Natural killer cell (primary cell): ENCODE results near the gene ABHD5. TPM values are rescaled to one million over a fixed set of nuclear protein-coding genes. Genes with fewer than 3 reads are reported as not detected.

Experiments
- ATAC-seq, 3 donors: fragments of 150-1000 bp in 2 of 3; fragments of 200-7000 bp in 1 of 3; cut with Tn5 transposase; 1 replicate in 1 of 3; 2 replicates in 2 of 3; pipeline ENCODE4 v1.10.0; 2021; ENCODE audit warnings: mild to moderate bottlenecking in 2 of 3, moderate library complexity in 2 of 3
- DNase-seq, 2 donors: peaks; one replicate each; pipeline versions ENCODE4 v3.0.0 to v3.0.0-alpha.2; 2013 to 2021; ENCODE audit warnings: mixed read lengths in 1 of 2
- H3K27ac ChIP-seq: one replicate; pipeline ENCODE4 v1.5.1; 2013; ENCODE audit warnings: mild to moderate bottlenecking, low read length
- H3K27me3 ChIP-seq: one replicate; pipeline ENCODE4 v1.6.1; 2013; ENCODE audit warnings: low read length; ENCODE audit not compliant: control insufficient read depth, insufficient read depth
- H3K36me3 ChIP-seq: one replicate; pipeline ENCODE4 v1.6.1; 2013; ENCODE audit warnings: low read length; ENCODE audit not compliant: control insufficient read depth, insufficient read depth
- H3K4me1 ChIP-seq: one replicate; pipeline ENCODE4 v1.6.1; 2013; ENCODE audit warnings: low read length; ENCODE audit not compliant: control insufficient read depth, insufficient read depth
- H3K4me3 ChIP-seq: one replicate; pipeline ENCODE4 v1.5.1; 2013; ENCODE audit warnings: low read length
- H3K9me3 ChIP-seq: one replicate; pipeline ENCODE4 v1.6.1; 2013; ENCODE audit warnings: low read length; ENCODE audit not compliant: control insufficient read depth, insufficient read depth
- H3K27ac Mint-ChIP-seq, 2 donors: one replicate each; pipeline ENCODE4 v1.8.0; 2022; ENCODE audit warnings: mild to moderate bottlenecking in 2 of 2, mixed read lengths in 2 of 2, moderate library complexity in 1 of 2
- H3K27me3 Mint-ChIP-seq, 2 donors: one replicate each; pipeline ENCODE4 v1.8.0; 2022; ENCODE audit warnings: low read depth in 2 of 2, mixed read lengths in 2 of 2
- H3K36me3 Mint-ChIP-seq: one replicate; pipeline ENCODE4 v1.8.0; 2022; ENCODE audit warnings: mixed read lengths
- H3K4me1 Mint-ChIP-seq, 2 donors: one replicate each; pipeline ENCODE4 v1.8.0; 2022; ENCODE audit warnings: mixed read lengths in 2 of 2
- H3K4me3 Mint-ChIP-seq: one replicate; pipeline ENCODE4 v1.8.0; 2022; ENCODE audit warnings: mild to moderate bottlenecking, moderate library complexity, mixed read lengths
- H3K9me3 Mint-ChIP-seq, 2 donors: one replicate each; pipeline ENCODE4 v1.8.0; 2022; ENCODE audit warnings: mixed read lengths in 2 of 2
- WGBS: methylation state at CpG from one replicate; pipeline ENCODE4 v1.1.7; 2013; ENCODE audit warnings: missing lambda C conversion rate; ENCODE audit not compliant: insufficient coverage; 5-methylcytosine and 5-hydroxymethylcytosine counted together
- intact Hi-C: fragments of 100-400 bp; cut with micrococcal nuclease; formaldehyde crosslinking; loops from one replicate; pipeline ENCODE4 v1.14.2; 2022
- total RNA-seq, 4 donors: library from RNA; stranded (reverse); fragments of 120-200 nt in 1 of 4; gene quantifications; one replicate each; pipeline versions ENCODE4 v1.2.3 to v1.2.4, GENCODE V29; 2013 to 2022
- TF ChIP-seq, protein P1 (sequence below): fragments of 200-600 bp; IDR thresholded peaks from one replicate; pipeline ENCODE4 v1.8.0; 2022; ENCODE audit warnings: antibody characterized with exemption

ABHD5 gene
- total RNA-seq, 3 donors from 2014 or later (not counting 1 experiment from before 2014, with no cell fraction given) = 14.1 to 58.6 (median 16.6) TPM

DNA sequence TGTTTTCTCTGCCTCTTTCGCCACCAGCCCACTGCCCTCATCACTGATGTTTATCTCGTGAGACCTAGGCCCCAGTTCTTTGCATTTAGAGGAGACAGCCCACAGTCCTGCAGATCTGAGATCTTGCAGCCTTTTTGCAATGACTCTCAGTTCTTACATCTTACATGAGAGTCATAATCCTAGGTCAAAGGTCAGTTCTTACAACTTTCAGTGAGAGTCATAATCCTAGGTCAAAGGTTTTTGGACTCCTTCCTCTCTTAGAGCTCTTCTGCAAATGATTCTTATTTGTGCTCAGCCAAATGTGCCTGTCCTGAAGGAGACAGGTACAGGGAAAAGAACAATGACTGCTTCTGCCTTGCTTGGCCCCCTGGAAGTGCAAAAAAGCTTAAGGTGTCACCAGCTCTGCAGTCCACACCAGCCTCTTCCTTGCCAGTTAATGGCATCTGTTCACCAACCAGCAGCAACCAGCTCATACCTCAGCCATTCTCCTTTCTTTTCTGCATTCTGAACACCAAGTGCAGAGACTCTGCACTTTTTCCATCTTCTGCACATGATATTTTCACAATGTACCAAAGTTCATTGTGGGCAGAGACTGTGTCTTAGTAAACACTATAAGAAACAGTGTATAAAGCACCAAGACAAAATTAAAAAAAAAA lies 67.1 kb downstream of the ABHD5 start:
- Mint-ChIP-seq H3K4me3 (no peak overlapping the region), H3K9me3 (no peaks in the 10 kb centered on the region), H3K27me3 (peaks cover 6 to 11% of the 10 kb centered on the region in 2 donors), H3K36me3 (no peaks in the 10 kb centered on the region), H3K27ac (no peak overlapping the region), H3K4me1 (peaks cover 0 to 6% of the 10 kb centered on the region in 2 donors)
- peaks cover 11% of the 10 kb centered on the region for H3K4me1 ChIP-seq
- H3K4me3 ChIP-seq = no peak overlapping the region
- intact Hi-C loops = no loop called here
- DNase-seq = no peak
- no peaks in the 10 kb centered on the region for H3K36me3 ChIP-seq
- TF ChIP-seq, protein P1, sequence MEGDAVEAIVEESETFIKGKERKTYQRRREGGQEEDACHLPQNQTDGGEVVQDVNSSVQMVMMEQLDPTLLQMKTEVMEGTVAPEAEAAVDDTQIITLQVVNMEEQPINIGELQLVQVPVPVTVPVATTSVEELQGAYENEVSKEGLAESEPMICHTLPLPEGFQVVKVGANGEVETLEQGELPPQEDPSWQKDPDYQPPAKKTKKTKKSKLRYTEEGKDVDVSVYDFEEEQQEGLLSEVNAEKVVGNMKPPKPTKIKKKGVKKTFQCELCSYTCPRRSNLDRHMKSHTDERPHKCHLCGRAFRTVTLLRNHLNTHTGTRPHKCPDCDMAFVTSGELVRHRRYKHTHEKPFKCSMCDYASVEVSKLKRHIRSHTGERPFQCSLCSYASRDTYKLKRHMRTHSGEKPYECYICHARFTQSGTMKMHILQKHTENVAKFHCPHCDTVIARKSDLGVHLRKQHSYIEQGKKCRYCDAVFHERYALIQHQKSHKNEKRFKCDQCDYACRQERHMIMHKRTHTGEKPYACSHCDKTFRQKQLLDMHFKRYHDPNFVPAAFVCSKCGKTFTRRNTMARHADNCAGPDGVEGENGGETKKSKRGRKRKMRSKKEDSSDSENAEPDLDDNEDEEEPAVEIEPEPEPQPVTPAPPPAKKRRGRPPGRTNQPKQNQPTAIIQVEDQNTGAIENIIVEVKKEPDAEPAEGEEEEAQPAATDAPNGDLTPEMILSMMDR = no peak
- 66% methylated on average over 2 of the region's 2 CpGs for WGBS
- H3K27ac ChIP-seq = no peak overlapping the region
- no peaks in the 10 kb centered on the region for H3K9me3 ChIP-seq
- no peak for ATAC-seq
- no peaks in the 10 kb centered on the region for H3K27me3 ChIP-seq

DNA sequence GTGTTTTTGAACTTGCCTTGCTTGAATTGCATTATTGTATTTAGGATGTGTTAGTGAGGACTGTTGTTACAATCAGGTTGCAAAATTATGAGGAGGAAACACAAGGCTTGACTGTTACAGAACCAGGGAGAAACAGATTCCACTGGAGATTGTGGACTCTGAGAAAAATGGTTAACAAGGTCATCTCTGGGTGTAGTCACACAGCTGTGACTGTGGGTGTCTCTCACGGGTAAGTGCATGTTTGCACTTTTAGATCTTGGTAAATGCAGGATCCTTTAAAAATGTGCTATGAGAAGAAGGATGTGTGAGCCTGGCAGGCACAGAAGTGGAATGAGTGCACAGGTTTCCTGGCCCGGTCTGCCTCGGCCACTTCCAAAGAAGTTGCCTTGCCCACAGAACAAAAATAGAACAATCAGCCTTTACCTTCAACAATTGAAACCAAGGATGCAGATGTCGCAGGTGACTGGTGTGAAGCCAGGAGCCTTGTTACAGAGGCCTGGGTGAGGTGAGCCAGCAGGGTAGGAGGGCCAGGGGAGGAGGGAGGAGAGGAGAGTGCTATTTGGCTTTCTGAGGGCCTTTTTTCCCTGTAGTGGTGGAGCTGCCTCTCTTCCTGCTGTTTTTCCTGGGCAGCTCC lies 68.0 kb downstream of the ABHD5 start:
- Histone ChIP-seq H3K36me3 (no peaks in the 10 kb centered on the region), H3K9me3 (no peaks in the 10 kb centered on the region), H3K27me3 (no peaks in the 10 kb centered on the region), H3K4me3 (no peak overlapping the region), H3K27ac (no peak overlapping the region), H3K4me1 (peaks cover 11% of the 10 kb centered on the region)
- Mint-ChIP-seq H3K27ac (no peak overlapping the region), H3K27me3 (peaks cover 6 to 11% of the 10 kb centered on the region in 2 donors), H3K4me1 (peaks cover 0 to 6% of the 10 kb centered on the region in 2 donors), H3K4me3 (no peak overlapping the region), H3K9me3 (no peaks in the 10 kb centered on the region), H3K36me3 (no peaks in the 10 kb centered on the region)
- no peak for ATAC-seq
- TF ChIP-seq, protein P1 = no peak
- DNase-seq = no peak
- intact Hi-C loops = no loop called here
- 23% methylated on average over 2 of the region's 4 CpGs for WGBS

DNA sequence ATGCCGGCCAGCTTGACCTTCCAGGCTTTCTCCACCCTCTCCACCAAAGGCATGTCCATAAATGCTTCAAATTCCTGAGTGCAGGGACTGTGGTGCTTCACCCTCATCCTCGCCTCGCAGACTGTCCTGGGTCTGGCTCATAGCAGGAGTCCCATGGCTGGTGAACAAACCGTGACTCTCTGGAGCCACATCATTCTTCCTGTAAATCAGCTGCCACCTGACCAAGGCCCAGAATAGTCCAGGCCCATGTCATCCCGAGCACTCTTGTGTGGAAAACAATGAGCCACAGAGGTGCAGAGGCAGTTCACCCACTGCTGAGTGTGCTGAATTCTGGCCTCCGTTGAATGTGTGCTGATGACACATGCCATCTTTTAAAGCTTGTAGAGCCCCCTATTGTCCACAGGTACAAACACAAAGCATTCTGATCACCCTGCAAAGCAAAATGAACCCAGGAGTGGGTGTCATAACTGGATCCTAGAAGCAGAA lies 68.6 kb downstream of the ABHD5 start:
- DNase-seq (peak in 1 of 2 donors; percentile 38), ATAC-seq (no peak)
- Mint-ChIP-seq H3K27me3 (peaks cover 6 to 11% of the 10 kb centered on the region in 2 donors), H3K4me3 (no peak overlapping the region), H3K36me3 (no peaks in the 10 kb centered on the region), H3K4me1 (peaks cover 0 to 6% of the 10 kb centered on the region in 2 donors), H3K27ac (no peak overlapping the region), H3K9me3 (no peaks in the 10 kb centered on the region)
- H3K27me3 ChIP-seq = no peaks in the 10 kb centered on the region
- no peak overlapping the region for H3K27ac ChIP-seq
- intact Hi-C loops = no loop called here
- TF ChIP-seq, protein P1 = no peak
- H3K36me3 ChIP-seq = no peaks in the 10 kb centered on the region
- no peak overlapping the region for H3K4me3 ChIP-seq
- H3K9me3 ChIP-seq = no peaks in the 10 kb centered on the region
- peaks cover 11% of the 10 kb centered on the region for H3K4me1 ChIP-seq
- 78% methylated on average over 6 of the region's 6 CpGs for WGBS
